GM12878 (cell line): ENCODE results near the gene RAB3IL1.
"Not testable (repeated sequence)": the region's sequence is repeated elsewhere in the genome, so short reads cannot be mapped to it uniquely, and the experiment has no call there.

Source experiments
- BHLHE40 ChIP-seq, 2 experiments: fragments of 450-650 bp in 1 of 2; IDR thresholded peaks; 2 replicates each; pipeline ENCODE4 v1.6.1; 2011 to 2017; ENCODE audit warnings: low read depth in 2 of 2, borderline replicate concordance in 1 of 2, improper control_type of control experiment in 1 of 2, low read length in 1 of 2, mild to moderate bottlenecking in 1 of 2
- CEBPB ChIP-seq, 2 experiments: fragments of 150-350 bp in 1 of 2; IDR thresholded peaks; 2 replicates each; pipeline ENCODE4 v1.6.1; 2012 to 2014; ENCODE audit warnings: low read depth in 2 of 2, low read length in 2 of 2, borderline replicate concordance in 1 of 2, inconsistent platforms in 1 of 2
- CREB1 ChIP-seq: IDR thresholded peaks from 2 replicates; pipeline ENCODE4 v1.6.1; 2012; ENCODE audit warnings: low read depth, mild to moderate bottlenecking, inconsistent platforms
- EP300 ChIP-seq, 2 experiments: fragments of 150-350 bp in 1 of 2; IDR thresholded peaks; 2 replicates each; pipeline ENCODE4 v1.6.1; 2011 to 2012; ENCODE audit warnings: low read depth in 2 of 2, low read length in 2 of 2, borderline replicate concordance in 1 of 2, improper control_type of control experiment in 1 of 2, inconsistent platforms in 1 of 2; ENCODE audit not compliant: control insufficient read depth in 1 of 2
- EZH2 ChIP-seq: IDR thresholded peaks from 2 replicates; pipeline ENCODE4 v1.6.1; 2012; ENCODE audit warnings: low read depth, mild to moderate bottlenecking, control low read depth, inconsistent platforms, low read length, borderline replicate concordance; ENCODE audit not compliant: control insufficient read depth
- POLR2A ChIP-seq: IDR thresholded peaks from 2 replicates; pipeline ENCODE4 v1.6.1; 2011; ENCODE audit warnings: low read depth, mild to moderate bottlenecking, low read length
- RBBP5 ChIP-seq: fragments of 200-600 bp; sonication (generic); conservative IDR thresholded peaks from 2 replicates; pipeline ENCODE4 v1.6.1; 2016
- YY1 ChIP-seq: IDR thresholded peaks from 2 replicates; pipeline ENCODE4 v1.6.1; 2011; ENCODE audit warnings: low read depth, mild to moderate bottlenecking, low read length
- ZSCAN29 ChIP-seq: fragments of 450-650 bp; IDR thresholded peaks from 2 replicates; pipeline ENCODE4 v1.6.1; 2017; ENCODE audit warnings: mild to moderate bottlenecking, moderate library complexity
- TF ChIP-seq, protein P1 (sequence below), 3 experiments: IDR thresholded peaks in 2 of 3; conservative IDR thresholded peaks in 1 of 3; 2 replicates each; pipeline ENCODE4 v1.5.1; 2011; ENCODE audit warnings: low read depth in 3 of 3, low read length in 3 of 3, mild to moderate bottlenecking in 3 of 3, control low read depth in 2 of 3, moderate library complexity in 2 of 3, inconsistent platforms in 1 of 3, mixed read lengths in 1 of 3; ENCODE audit not compliant: control insufficient read depth in 2 of 3, insufficient read depth in 1 of 3; ENCODE audit errors: extremely low read depth in 1 of 3
- TF ChIP-seq, protein P2 (sequence below): fragments of 450-650 bp; IDR thresholded peaks from 2 replicates; pipeline ENCODE4 v1.6.1; 2017; ENCODE audit warnings: mild to moderate bottlenecking

DNA sequence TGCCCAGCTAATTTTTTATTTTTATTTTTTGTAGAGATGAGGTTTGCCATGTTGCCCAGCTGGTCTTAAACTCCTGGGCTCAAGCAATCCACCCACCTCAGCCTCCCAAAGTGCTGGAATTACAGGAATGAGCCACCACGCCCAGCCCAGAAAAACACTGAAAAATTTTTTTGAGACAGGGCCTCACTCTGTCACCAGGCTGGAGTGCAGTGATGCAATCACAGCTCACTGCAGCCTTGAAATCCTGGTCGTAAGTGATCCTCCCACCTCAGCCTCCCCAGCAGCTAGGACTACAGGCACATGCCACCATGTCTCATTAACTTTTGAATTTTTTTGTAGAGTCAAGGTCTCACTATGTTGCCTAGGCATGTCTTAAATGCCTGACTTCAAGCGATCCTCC lies 35.1 kb downstream of the RAB3IL1 start:
- not testable (repeated sequence) for TF ChIP-seq CREB1; RBBP5; ZSCAN29; EP300 (IDR thresholded peaks at IDR 0.05; ENCODE audit: borderline replicate concordance in 1 of 2, control insufficient read depth in 1 of 2, low read depth in 2 of 2, low read length in 2 of 2); EZH2; POLR2A; BHLHE40 (IDR thresholded peaks at IDR 0.05; ENCODE audit: borderline replicate concordance in 1 of 2, low read depth in 2 of 2, low read length in 1 of 2); CEBPB (IDR thresholded peaks at IDR 0.05; ENCODE audit: borderline replicate concordance in 1 of 2, low read depth in 2 of 2, low read length in 2 of 2); YY1
- TF ChIP-seq, protein P1, sequence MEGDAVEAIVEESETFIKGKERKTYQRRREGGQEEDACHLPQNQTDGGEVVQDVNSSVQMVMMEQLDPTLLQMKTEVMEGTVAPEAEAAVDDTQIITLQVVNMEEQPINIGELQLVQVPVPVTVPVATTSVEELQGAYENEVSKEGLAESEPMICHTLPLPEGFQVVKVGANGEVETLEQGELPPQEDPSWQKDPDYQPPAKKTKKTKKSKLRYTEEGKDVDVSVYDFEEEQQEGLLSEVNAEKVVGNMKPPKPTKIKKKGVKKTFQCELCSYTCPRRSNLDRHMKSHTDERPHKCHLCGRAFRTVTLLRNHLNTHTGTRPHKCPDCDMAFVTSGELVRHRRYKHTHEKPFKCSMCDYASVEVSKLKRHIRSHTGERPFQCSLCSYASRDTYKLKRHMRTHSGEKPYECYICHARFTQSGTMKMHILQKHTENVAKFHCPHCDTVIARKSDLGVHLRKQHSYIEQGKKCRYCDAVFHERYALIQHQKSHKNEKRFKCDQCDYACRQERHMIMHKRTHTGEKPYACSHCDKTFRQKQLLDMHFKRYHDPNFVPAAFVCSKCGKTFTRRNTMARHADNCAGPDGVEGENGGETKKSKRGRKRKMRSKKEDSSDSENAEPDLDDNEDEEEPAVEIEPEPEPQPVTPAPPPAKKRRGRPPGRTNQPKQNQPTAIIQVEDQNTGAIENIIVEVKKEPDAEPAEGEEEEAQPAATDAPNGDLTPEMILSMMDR (IDR thresholded peaks at IDR 0.05 in 2 of 3, conservative IDR thresholded peaks at IDR 0.05 in 1 of 3; ENCODE audit: control insufficient read depth in 2 of 3, extremely low read depth in 1 of 3, insufficient read depth in 1 of 3, low read depth in 3 of 3, low read length in 3 of 3), result not testable (repeated sequence)
- TF ChIP-seq, protein P2, sequence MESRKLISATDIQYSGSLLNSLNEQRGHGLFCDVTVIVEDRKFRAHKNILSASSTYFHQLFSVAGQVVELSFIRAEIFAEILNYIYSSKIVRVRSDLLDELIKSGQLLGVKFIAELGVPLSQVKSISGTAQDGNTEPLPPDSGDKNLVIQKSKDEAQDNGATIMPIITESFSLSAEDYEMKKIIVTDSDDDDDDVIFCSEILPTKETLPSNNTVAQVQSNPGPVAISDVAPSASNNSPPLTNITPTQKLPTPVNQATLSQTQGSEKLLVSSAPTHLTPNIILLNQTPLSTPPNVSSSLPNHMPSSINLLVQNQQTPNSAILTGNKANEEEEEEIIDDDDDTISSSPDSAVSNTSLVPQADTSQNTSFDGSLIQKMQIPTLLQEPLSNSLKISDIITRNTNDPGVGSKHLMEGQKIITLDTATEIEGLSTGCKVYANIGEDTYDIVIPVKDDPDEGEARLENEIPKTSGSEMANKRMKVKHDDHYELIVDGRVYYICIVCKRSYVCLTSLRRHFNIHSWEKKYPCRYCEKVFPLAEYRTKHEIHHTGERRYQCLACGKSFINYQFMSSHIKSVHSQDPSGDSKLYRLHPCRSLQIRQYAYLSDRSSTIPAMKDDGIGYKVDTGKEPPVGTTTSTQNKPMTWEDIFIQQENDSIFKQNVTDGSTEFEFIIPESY, result not testable (repeated sequence)
